Small intestine (tissue), 4 donors: ENCODE measurements around the gene MROH9. TPM values are rescaled to one million over a fixed set of nuclear protein-coding genes. Genes with fewer than 3 reads are reported as not detected.

Source experiments
- polyA plus RNA-seq, 4 donors: library from polyadenylated mRNA; stranded (reverse) in 3 of 4; unstranded in 1 of 4; fragments of 200-250 nt in 3 of 4; fragments of 120-200 nt in 1 of 4; gene quantifications; one replicate each; pipeline versions ENCODE4 v1.2.1 to v1.2.3, GENCODE V29; 2013
- donor health status: healthy with polysubstance abuse.
- donor health status: Bipolar disorder and iron deficiency.
- donor health status: healthy.

MROH9 gene
- polyA plus RNA-seq, 4 donors = 0.01 TPM; not detected in 3

Other genes starting within 250 kb of the MROH9 start
- 1 to 10 TPM in 1 of 4 donors, under 1 TPM in 2, not detected in 1; 0.18 to 2.4 (median 0.79) TPM for gene FMO3, start 155.4 kb downstream of the MROH9 start, polyA plus RNA-seq
- 1 to 10 TPM in 2 of 4 donors, under 1 TPM in 2; 0.06 to 1.6 (median 0.65) TPM for gene FMO2, start 249.8 kb downstream of the MROH9 start, polyA plus RNA-seq